BLaER1 treated with 17β-estradiol and CSF1 and Interleukin-3, amounts not matched to agents 10 nM and 100 nM (cell line): ENCODE data around the gene CACNA1E.

Source experiments
- H3K27ac ChIP-seq, 11 experiments: shearing (Covaris generic); formaldehyde crosslinking; 2 replicates each; pipeline ENCODE4 v1.8.1; 2022
- H3K27me3 ChIP-seq, 11 experiments: shearing (Covaris generic); formaldehyde crosslinking; 2 replicates each; pipeline ENCODE4 v1.8.1; 2022
- H3K36me3 ChIP-seq, 11 experiments: shearing (Covaris generic); formaldehyde crosslinking; 2 replicates each; pipeline ENCODE4 v1.8.1; 2022
- H3K4me1 ChIP-seq, 10 experiments: shearing (Covaris generic); formaldehyde crosslinking; 2 replicates each; pipeline ENCODE4 v1.8.1; 2022
- H3K4me2 ChIP-seq, 11 experiments: shearing (Covaris generic); formaldehyde crosslinking; 2 replicates each; pipeline ENCODE4 v1.8.1; 2022
- H3K4me3 ChIP-seq, 10 experiments: shearing (Covaris generic); formaldehyde crosslinking; 2 replicates each; pipeline ENCODE4 v1.8.1; 2022
- H3K9ac ChIP-seq, 11 experiments: shearing (Covaris generic); formaldehyde crosslinking; 2 replicates each; pipeline ENCODE4 v1.8.1; 2022
- H3K9me3 ChIP-seq, 11 experiments: shearing (Covaris generic); formaldehyde crosslinking; replicated peaks in 1 of 11; 2 replicates each; pipeline ENCODE4 v1.8.1; 2022
- H4K20me1 ChIP-seq, 11 experiments: shearing (Covaris generic); formaldehyde crosslinking; 2 replicates each; pipeline ENCODE4 v1.8.1; 2022
- Cebpa-rat ChIP-seq, 11 experiments: shearing (Covaris generic); IDR thresholded peaks; 2 replicates each; pipeline ENCODE4 v1.8.1; 2022

CACNA1E gene

DNA sequence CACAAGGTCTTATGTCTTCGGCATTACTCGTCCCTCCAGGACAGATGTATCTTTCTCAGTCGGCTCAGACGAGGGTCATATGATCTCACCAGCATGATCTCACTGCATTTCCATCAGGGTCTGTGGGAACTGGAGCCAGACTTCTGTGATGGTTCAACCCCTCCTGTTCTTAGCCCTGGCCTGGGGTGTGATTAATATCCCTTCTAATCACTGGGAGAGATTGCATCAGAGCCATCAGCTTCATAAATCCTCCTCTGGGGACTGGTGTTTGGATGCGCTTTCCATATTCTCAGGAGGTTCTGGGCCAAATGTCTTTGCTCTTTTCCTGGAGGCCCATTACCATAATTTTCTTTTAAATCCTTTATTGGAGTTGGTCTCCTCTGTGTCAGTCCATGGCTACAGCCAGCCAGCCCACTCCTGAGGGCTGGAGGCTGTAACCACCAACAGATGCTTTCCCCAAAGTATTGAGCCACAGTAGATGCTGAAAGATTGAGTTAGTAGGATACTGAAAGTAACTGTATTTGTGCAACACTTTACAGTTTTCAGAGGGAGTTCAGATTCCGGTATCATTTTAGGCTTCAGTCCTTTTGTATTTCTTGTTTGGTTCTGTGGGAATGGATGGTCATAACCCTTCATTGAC is 20.0 kb downstream of the CACNA1E start:
- Histone ChIP-seq H3K27ac (peak overlapping the region in 9 of 11 experiments; percentile 71 to 89 (median 78); a peak in 18 of 22 replicates), H3K4me3 (no peak overlapping the region), H3K4me1 (peaks cover 19 to 58% (median 38%) of the 10 kb centered on the region in 10 experiments), H3K36me3 (no peaks in the 10 kb centered on the region), H3K4me2 (peak overlapping the region in 9 of 11 experiments; percentile 65 to 90 (median 83); a peak in 18 of 22 replicates), H3K27me3 (no peaks in the 10 kb centered on the region), H4K20me1 (no peaks in the 10 kb centered on the region), H3K9ac (peak overlapping the region in 3 of 11 experiments; percentile 5 to 65 (median 54); a peak in 3 of 22 replicates), H3K9me3 (peaks cover 0 to 8% (median 0%) of the 10 kb centered on the region in 11 experiments; a peak in 4 of 22 replicates)
- peak in 1 of 11 experiments; percentile 20; a peak in 1 of 22 replicates for TF ChIP-seq Cebpa-rat (IDR thresholded peaks at IDR 0.05)

GRCh38 chr1:181504399-181504842 is 21.1 kb downstream of the CACNA1E start:
- no peaks in the 10 kb centered on the region for H4K20me1 ChIP-seq
- no peaks in the 10 kb centered on the region for H3K27me3 ChIP-seq
- H3K36me3 ChIP-seq = no peaks in the 10 kb centered on the region
- peak overlapping the region; percentile 65 to 90 (median 83) for H3K4me2 ChIP-seq
- peak overlapping the region in 9 of 11 experiments; percentile 37 to 66 (median 58); a peak in 16 of 22 replicates for H3K9ac ChIP-seq
- H3K9me3 ChIP-seq = no peaks in the 10 kb centered on the region
- TF ChIP-seq Cebpa-rat (IDR thresholded peaks at IDR 0.05) = no peak
- peak overlapping the region in 10 of 11 experiments; percentile 11 to 89 (median 78); a peak in 20 of 22 replicates for H3K27ac ChIP-seq
- peak overlapping the region in 2 of 10 experiments; percentile 14 to 22; a peak in 2 of 20 replicates for H3K4me3 ChIP-seq
- H3K4me1 ChIP-seq = peaks cover 29 to 69% (median 49%) of the 10 kb centered on the region in 10 experiments

DNA sequence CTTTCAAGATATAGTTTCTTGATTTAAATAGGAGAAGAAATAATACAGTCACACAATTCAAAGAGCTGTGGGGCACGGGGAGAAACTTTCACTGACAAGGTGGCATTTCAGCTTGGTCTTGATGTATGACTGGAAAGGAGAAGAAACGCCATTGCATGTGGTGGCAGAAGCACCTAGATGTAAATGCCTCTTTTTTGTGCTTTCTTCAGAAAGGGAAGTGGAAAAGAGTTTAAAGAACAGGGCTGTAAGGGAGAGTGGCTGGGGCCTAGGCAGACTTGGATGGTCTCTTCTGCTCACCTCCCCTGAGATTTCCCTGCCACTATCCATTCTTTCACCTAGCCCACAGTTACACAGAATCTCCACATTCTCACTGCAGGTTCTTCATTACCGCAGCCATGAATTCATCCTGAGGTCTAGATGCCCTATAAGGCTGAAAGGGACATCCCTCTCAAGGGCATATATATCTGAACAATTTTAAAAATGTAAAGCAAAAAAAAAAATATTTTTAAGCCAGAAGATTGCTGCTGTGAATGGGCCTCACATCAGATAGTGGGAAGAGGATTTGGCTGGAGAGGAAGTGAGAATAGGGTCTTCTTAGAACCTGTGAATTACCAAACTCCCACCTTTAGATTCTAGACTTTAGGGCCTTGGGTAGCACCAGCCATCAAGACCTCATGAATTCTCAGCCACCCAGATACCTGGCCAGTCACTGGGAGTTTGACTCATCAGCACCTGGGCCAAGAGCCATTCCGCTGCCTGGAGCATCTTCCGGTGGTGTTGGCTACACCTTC is 23.4 kb downstream of the CACNA1E start:
- Histone ChIP-seq H3K9ac (no peak overlapping the region), H3K9me3 (no peaks in the 10 kb centered on the region), H3K27ac (peak overlapping the region in 8 of 11 experiments; percentile 23 to 89 (median 76); a peak in 9 of 22 replicates), H3K4me1 (peaks cover 29 to 85% (median 53%) of the 10 kb centered on the region in 10 experiments), H3K27me3 (no peaks in the 10 kb centered on the region), H3K4me3 (no peak overlapping the region), H3K36me3 (no peaks in the 10 kb centered on the region), H4K20me1 (no peaks in the 10 kb centered on the region), H3K4me2 (peak overlapping the region in 5 of 11 experiments; percentile 1 to 85 (median 77); a peak in 6 of 22 replicates)
- no peak for TF ChIP-seq Cebpa-rat (IDR thresholded peaks at IDR 0.05)

DNA sequence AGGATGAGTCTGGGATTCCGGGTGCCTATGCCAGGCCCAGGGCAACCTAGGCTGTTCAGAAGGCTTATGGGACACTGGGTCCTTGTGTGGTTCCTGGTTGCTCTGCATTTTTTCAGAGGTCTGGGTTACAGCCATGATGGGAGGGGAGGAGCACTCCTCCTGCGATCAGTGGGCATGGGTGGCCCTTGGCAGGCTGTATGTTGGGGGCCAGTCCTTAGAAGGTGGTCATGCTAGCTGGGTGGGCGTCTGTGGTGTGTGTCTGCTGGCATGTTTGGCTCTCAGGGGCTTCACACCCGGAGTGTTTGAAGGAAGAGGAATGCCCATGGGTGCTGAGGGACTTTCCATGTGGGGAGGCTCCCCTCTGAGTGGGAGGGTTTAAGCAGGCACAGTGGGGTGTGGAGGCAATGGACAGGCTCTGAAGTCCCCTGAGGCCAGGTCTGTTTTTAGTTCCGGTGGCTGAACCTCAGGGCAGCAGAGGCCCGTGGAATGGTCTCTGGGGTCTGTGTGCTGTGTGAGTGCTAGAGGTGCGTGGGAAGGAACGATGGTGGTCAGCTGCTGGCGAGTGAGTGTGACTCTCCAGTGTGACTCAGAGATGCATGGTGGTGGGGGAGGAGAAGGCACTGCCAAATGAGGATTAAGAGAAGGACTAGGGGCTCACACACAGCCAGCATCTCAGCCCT is 25.3 kb downstream of the CACNA1E start:
- Histone ChIP-seq H3K9me3 (no peaks in the 10 kb centered on the region), H3K27ac (peak overlapping the region in 5 of 11 experiments; percentile 39 to 49 (median 42); a peak in 7 of 22 replicates), H3K4me3 (no peak overlapping the region), H3K9ac (no peak overlapping the region; a peak in 1 of 22 replicates), H3K36me3 (no peaks in the 10 kb centered on the region), H3K4me2 (peak overlapping the region; percentile 41 to 80 (median 61)), H3K4me1 (peaks cover 27 to 70% (median 48%) of the 10 kb centered on the region in 10 experiments), H4K20me1 (no peaks in the 10 kb centered on the region), H3K27me3 (no peaks in the 10 kb centered on the region)
- TF ChIP-seq Cebpa-rat (IDR thresholded peaks at IDR 0.05) = no peak

- Histone ChIP-seq H4K20me1 (no peaks in the 10 kb centered on the region), H3K4me3 (no peak overlapping the region), H3K9ac (no peak overlapping the region), H3K9me3 (no peaks in the 10 kb centered on the region), H3K4me2 (no peak overlapping the region), H3K36me3 (no peaks in the 10 kb centered on the region), H3K4me1 (peaks cover 5 to 24% (median 15%) of the 10 kb centered on the region in 10 experiments), H3K27ac (no peak overlapping the region), H3K27me3 (no peaks in the 10 kb centered on the region)
- TF ChIP-seq Cebpa-rat (IDR thresholded peaks at IDR 0.05) = no peak
Measured at GRCh38 chr1:181513786-181514297, 30.5 kb downstream of the CACNA1E start.

DNA sequence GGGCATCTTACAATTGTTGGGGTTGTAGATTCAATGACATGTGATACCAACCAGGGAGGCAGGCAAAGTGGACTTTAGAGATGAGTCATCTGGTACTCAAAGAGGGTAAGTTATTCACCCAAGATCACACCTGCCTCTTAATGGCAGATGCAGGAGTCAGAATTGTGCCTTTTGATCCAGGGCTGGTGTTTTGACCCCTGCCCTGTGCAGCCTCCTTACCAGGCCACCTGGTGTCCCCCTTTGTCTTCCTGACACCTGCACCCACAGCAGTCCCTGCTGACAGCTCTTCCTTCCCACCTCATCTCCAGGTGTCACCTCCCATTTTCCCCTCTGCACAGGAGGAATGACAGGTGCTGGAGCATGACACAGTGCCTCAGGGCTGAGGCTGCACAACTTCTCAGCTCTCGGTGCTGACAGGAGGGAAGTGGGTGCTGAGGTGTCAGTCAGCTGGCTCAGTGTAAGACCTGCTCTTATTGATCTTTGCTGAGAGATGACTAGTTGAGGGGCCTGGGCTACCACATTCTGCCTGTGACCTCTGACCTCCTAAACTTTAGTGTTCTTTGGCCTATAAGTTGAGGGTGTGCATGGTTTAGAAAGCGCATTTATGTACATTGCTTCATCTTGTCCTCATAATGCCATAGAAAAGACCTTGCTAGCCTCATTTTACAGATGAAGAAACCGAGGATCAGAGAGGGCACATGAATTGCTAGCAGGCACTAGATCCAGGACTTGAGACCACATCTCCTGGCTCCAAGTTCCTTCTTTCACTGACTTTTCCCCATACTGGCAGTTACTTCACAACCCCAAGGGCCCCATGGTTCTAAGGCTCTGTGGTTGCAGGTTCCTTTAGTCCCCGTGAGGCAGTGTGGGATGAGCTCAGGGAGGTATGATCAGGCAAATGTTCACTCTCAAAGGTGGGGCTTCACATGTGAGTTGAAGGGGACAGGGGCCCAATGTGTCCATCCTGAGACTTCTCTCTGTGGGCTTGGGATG is 31.3 kb downstream of the CACNA1E start:
- Histone ChIP-seq H3K9me3 (no peaks in the 10 kb centered on the region), H4K20me1 (no peaks in the 10 kb centered on the region), H3K4me2 (no peak overlapping the region), H3K36me3 (no peaks in the 10 kb centered on the region), H3K4me3 (no peak overlapping the region), H3K27ac (no peak overlapping the region), H3K27me3 (no peaks in the 10 kb centered on the region), H3K4me1 (peaks cover 0 to 17% (median 9%) of the 10 kb centered on the region in 10 experiments; a peak in 10 of 20 replicates), H3K9ac (no peak overlapping the region)
- TF ChIP-seq Cebpa-rat (IDR thresholded peaks at IDR 0.05) = no peak

- no peaks in the 10 kb centered on the region for H3K36me3 ChIP-seq
Measured at GRCh38 chr1:181516706-181517105, 33.4 kb downstream of the CACNA1E start.

More at GRCh38 chr1:181516706-181517105, 33.4 kb downstream of the CACNA1E start:
- H3K4me1 ChIP-seq = peaks cover 0 to 12% (median 2%) of the 10 kb centered on the region in 10 experiments; a peak in 7 of 20 replicates
- no peak overlapping the region for H3K9ac ChIP-seq
- H3K4me3 ChIP-seq = no peak overlapping the region
- H3K4me2 ChIP-seq = no peak overlapping the region
- no peaks in the 10 kb centered on the region for H3K9me3 ChIP-seq
- TF ChIP-seq Cebpa-rat (IDR thresholded peaks at IDR 0.05) = no peak
- H4K20me1 ChIP-seq = no peaks in the 10 kb centered on the region
- no peaks in the 10 kb centered on the region for H3K27me3 ChIP-seq
- no peak overlapping the region for H3K27ac ChIP-seq
